Fibroblast of gingiva (primary cell): ENCODE results near the gene GART.
"Not testable (repeated sequence)": the region's sequence is repeated elsewhere in the genome, so short reads cannot be mapped to it uniquely, and the experiment has no call there.

Experiments
- DNase-seq: peaks from one replicate; pipeline ENCODE4 v3.0.0-alpha.2; 2011; ENCODE audit warnings: low read depth

GART gene

DNA sequence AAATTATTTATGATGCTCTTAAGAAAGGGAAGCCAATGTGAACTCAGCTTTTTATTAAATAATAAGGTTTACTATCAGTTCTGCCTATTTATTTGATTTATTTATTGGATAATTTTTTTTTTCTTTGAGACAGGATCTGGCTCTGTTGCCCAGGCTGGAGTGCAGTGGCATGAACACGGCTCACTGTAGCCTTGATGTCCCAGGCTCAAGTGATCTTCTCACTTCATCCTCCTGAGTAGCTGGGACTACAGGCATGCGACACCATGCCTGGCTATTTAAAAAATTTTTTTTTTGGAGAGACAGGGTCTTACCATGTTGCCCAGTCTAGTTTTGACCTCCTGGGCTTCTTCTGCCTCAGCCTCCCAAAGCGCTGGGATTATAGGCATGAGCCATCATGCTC, 29.4 kb downstream of the GART start:
- no peak for DNase-seq

- DNase-seq = no peak
Measured at GRCh38 chr21:33511639-33512038, 30.3 kb downstream of the GART start.

DNA sequence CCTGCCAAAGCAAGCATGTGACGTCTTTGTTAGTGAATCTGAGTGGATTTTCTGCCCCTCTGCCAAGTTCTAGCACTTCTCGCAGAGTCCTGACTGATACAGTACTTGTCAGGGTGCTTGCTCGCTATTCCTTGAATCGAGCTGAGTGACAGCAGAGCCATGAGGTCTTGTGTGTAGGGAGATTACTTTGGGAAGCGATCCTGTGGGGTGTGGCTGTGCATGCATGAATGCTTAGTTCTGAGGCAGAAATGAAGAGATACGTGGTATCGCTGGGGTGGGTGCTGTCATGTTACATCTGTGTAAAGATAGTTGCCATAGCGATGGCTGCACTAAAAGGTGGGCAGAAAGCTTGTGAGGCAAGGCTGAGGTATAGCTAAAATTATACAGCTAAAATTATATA, 31.1 kb downstream of the GART start:
- DNase-seq = no peak

DNA sequence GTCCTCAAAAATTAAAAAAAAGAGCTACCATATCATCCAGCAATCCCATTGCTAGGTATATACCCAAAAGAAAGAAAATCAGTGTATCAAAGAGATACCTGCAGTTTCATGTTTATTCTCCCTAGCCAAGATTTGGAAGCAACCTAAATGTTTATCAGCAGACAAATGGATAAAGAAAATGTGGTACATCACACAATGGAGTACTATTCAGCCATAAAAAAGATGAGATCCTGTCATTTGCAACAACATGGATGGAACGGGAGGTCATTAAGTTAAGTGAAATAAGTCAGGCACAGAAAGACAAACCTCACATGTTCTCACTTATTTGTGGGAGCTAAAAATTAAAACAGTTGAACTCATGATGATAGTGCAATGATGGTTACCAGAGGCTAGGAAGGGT, 34.9 kb downstream of the GART start:
- not testable (repeated sequence) for DNase-seq

- DNase-seq = no peak
Measured at GRCh38 chr21:33505833-33506232, 36.1 kb downstream of the GART start.

- DNase-seq = no peak
Measured at GRCh38 chr21:33496345-33496744, 45.6 kb downstream of the GART start.

DNA sequence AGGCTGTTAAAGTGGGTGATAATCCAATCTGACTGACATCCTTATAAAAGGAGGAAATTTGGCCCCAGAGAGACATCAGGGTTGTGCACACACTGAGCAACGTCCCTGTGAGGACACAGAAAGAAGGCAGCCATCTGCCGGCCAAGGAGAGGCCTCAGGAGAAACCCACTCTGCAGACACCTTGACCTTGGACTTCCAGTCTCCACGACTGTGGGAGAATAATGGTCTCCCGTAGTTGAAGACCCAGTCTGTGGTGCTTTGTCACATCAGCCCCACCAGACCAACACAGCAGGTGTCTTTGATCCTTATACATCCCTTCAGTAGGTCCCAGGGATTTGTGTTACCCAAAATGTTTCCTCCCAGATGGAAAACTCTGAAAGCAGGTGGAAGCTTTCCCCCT, 46.2 kb downstream of the GART start:
- DNase-seq = no peak

DNA sequence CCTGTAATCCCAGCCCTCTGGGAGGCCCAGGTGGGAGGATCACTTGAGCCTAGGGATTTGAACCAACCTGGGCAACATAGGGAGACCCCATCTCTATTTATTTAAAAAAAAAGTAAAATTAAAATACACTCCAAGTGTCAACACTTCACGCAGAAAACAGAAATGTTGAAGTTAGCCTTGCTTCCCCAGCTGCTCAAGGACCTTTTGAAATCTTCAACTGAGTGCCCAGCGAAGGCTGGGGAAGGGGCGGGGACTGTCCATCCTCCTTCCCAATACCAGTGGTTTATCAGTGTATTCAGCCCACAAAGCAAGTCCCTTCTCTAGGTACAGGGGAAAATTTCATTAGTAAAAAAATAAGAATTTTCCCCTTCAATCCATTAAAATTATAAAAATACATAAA, 48.2 kb downstream of the GART start:
- DNase-seq = no peak

- peak; percentile 45 for DNase-seq
Measured at GRCh38 chr21:33492571-33492970, 49.3 kb downstream of the GART start.

DNA sequence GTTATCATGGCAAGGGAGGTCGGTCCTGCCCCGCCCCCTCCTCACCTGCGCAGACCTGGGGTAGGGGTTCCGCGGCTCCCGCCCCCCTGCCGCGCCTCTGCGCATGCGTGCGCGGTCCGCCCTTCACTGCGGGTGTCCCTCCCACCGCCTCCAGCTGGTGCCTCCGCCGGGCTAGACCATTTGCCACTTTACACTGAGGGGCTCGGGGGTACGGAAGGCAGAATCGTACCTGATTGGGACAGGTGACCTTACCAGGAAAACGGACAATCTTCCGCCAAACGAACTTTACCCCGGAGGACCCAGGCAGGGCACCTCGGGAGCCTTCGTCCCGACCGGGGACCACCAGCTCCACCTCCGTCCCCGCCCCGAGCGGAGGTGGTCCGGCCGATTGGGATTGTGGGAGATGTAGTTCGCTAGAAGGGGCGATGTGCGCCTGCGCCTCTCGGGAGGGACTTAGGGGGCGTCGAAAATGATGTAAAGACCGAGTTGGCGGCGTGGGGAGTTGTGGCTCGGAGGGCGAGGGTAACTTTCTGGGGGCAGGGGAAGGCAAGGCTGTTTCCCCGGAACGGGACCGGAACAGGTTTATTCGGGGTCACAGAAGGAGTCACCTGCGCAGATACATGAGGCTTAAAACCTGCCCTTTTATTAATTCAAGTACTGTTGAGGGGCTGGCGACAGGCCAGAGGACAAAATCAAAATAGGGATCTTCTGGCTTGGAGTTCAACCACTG, 50.4 kb downstream of the GART start, which contains the start of gene DNAJC28:
Gene DNAJC28, minus strand, starts transcription at position 344 of the 730 bp plus-strand sequence. CDS start 2,323 bp downstream, outside the sequence.
- DNase-seq = peak; percentile 86

DNA sequence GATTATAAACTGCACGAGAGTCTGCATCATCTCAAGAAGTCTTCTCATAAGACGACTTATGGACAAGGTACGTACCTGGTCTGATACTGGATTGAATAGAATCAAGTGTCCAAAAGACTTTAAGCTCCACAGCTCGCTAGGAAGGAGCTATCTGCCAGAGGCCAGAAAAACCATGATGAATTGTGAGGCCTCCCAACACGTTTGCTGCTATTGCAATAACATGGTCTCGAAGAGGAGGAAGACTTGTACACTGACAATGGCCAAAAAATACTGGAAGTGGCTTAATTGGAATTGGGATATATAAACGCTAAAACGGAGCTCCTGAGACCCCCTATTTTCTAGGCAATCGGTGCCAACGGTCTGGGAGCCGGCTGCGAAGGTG, 50.9 kb downstream of the GART start:
- DNase-seq = no peak

DNA sequence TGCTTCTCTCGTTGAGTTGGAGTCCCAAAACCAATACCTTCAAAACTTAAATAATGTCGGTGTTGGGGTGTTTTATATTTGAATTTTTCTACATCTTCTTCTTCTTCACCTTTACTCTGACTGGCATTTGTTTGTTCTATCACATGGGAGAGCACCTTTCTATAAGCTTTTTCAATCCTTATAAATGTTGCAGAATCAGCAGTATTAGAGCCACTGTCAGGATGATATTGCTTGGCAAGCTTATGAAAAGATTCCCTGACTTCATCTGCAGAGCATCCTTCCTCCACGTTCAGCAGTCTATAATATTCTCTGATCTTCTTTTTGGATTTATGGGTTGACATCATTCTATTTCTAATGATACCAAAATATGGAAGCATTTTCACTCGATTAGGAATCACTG, 53.0 kb downstream of the GART start:
- no peak for DNase-seq

GRCh38 chr21:33487996-33488395, 53.9 kb downstream of the GART start:
- DNase-seq = no peak

GRCh38 chr21:33481314-33481943, 60.5 kb downstream of the GART start:
- no peak for DNase-seq

GRCh38 chr21:33480481-33481103, 61.3 kb downstream of the GART start:
- no peak for DNase-seq

GRCh38 chr21:33479679-33480480, 62.0 kb downstream of the GART start, which contains the start of gene TMEM50B:
TMEM50B (minus strand) TSS chr21:33479974; CDS start chr21:33468885, 11,089 bp downstream.
- peak; percentile 96 for DNase-seq

DNA sequence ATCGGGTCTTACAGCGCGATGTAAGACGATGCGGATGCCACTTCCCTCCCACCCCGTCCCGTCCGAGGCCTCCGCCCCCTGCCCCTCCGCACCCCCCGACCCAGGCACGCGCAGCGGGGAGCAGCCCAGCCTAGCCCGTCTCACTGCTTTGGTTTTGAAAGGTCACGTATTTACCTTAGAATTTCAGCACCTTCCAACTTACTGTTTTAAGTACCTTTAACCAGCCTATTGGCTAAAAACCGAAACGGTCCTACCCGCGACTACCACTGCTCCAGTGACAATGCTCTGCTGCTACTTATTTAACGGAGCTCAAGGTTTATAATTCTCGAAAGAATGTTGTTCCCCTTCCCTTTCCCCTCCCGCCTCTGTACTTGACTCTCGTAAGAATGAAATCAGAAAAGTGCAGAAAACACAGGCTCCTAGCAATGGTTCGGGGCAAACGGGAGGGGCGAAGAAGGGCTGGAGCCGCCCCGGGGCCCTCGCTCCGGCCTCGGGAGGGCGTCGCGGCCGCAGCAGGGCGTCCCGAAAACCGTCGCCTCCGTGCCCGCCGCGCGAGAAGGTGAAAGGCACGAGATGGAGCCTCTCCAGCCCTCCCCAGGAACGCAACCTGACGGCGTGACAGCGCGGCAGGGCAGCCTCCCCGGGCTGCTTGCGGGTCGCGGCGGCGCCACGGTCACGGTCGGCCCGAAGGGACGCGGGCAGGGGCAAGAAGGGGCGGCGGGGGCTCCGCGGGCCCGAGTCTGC, 62.8 kb downstream of the GART start:
- DNase-seq = peak; percentile 26

DNA sequence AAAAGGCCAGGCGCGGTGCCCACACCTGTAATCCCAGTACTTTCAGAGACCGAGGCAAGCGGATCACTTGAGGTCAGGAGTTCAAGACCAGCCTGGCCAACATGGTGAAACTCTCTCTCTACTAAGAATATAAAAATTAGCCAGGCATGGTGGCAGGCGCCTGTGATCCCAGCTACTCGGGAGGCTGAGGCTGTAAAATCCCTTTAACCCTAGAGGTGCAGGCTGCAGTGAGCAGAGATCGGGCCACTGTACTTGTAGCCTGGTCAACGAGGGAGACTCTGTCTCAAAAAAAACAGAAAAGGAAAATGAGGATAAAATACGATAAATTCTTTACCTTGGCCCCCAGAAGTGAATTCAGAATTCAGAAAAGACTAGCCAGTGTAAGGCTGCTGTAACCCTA, 63.7 kb downstream of the GART start:
- no peak for DNase-seq

DNA sequence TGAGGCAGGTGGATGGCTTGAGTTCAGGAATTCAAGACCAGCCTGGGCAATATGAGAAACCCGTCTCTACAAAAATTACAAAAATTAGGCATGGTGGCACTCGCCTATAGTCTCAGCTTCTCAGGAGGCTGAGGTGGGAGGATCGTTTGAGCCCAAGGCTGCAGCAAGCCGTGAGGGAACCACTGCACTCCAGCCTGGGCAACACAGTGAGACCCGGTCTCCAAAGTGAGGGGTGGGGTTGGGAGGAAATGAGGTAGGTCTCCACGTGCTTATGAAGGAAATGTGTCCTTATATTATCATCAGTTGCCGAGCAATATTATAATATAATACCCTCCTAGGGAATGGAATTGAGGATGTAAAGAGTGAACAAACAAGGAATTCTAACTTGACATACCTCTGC, 64.9 kb downstream of the GART start:
- DNase-seq = no peak

DNA sequence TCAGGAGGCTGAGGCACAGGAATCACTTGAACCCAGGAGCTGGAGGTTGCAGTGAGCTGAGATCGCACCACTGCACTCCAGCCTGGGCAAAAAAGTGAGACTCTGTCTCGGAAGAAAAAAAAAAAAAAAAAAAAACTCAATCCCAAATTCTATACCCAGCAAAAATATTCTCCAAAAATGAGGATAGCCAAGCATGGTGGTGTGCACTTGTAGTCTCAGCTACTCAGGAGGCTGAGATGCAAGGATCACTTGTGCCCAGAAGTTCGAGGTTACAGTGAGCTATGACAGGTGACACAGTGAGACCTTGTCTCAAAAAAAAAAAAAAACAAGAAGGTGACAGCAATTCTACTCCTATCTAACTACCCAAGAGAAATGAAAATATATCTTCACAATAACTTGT, 68.6 kb downstream of the GART start:
- DNase-seq = no peak

- DNase-seq = no peak
Measured at GRCh38 chr21:33470701-33471100, 71.2 kb downstream of the GART start.

GRCh38 chr21:33469183-33469582, 72.7 kb downstream of the GART start:
- DNase-seq = not testable (repeated sequence)
